PC-3 (cell line): ENCODE data around the gene PTPRN2. TPM values are rescaled to one million over a fixed set of nuclear protein-coding genes. Genes with fewer than 3 reads are reported as not detected.
"Not testable (repeated sequence)": the region's sequence is repeated elsewhere in the genome, so short reads cannot be mapped to it uniquely, and the experiment has no call there.

Experiments
- ATAC-seq: fragments of 200-7000 bp; cut with Tn5 transposase; 2 replicates; pipeline ENCODE4 v1.9.1; 2020; ENCODE audit warnings: mild to moderate bottlenecking, moderate library complexity
- BruUV-seq: library from RNA; stranded (reverse); fragments of 400-500 nt; replicated peaks from 2 replicates; lab custom pipeline; 2021; lab: Mats Ljungman, UMichigan
- CTCF ChIA-PET: fragments of 300-600 bp; sonication (Branson Sonifier 250); formaldehyde crosslinking; loops from one replicate; lab custom pipeline; 2022; ENCODE audit warnings: antibody characterized with exemption; lab: Charles Lee
- POLR2A ChIA-PET: fragments of 300-600 bp; sonication (Branson Sonifier 250); formaldehyde crosslinking; loops from one replicate; lab custom pipeline; 2022; ENCODE audit warnings: antibody characterized with exemption; ENCODE audit not compliant: unreplicated experiment; lab: Charles Lee
- DNase-seq: peaks from one replicate; pipeline ENCODE4 v3.0.0-alpha.2; 2015
- H2AFZ ChIP-seq: fragments of 300-600 bp; sonication (generic); 2 replicates; pipeline ENCODE4 v1.6.0; 2016; ENCODE audit warnings: antibody characterized with exemption, low read length
- H3F3A ChIP-seq: fragments of 300-600 bp; sonication (generic); one replicate; pipeline ENCODE4 v1.6.0; 2017; ENCODE audit warnings: antibody characterized with exemption, low read length, control low read depth, mild to moderate bottlenecking; ENCODE audit not compliant: unreplicated experiment
- H3K27ac ChIP-seq: fragments of 300-600 bp; sonication (generic); 2 replicates; pipeline ENCODE4 v1.5.1; 2016; ENCODE audit warnings: mild to moderate bottlenecking, low read length
- H3K27me3 ChIP-seq: fragments of 300-600 bp; sonication (generic); 2 replicates; pipeline ENCODE4 v1.6.1; 2016; ENCODE audit warnings: low read length, mixed read lengths
- H3K36me3 ChIP-seq: fragments of 300-600 bp; sonication (generic); 2 replicates; pipeline ENCODE4 v1.6.1; 2016; ENCODE audit warnings: low read depth, mixed run types, low read length, mixed read lengths
- H3K4me1 ChIP-seq: fragments of 300-600 bp; sonication (generic); 2 replicates; pipeline ENCODE4 v1.5.1; 2016; ENCODE audit warnings: low read length; ENCODE audit not compliant: insufficient read depth
- H3K4me2 ChIP-seq: fragments of 300-600 bp; sonication (generic); 2 replicates; pipeline ENCODE4 v1.6.0; 2016; ENCODE audit warnings: low read length
- H3K4me3 ChIP-seq: fragments of 300-600 bp; sonication (generic); 2 replicates; pipeline ENCODE4 v1.5.1; 2016; ENCODE audit warnings: mild to moderate bottlenecking, low read length, mixed read lengths
- H3K79me2 ChIP-seq: fragments of 300-600 bp; sonication (generic); 2 replicates; pipeline ENCODE4 v1.6.1; 2017; ENCODE audit warnings: low read length, mixed read lengths
- H3K9ac ChIP-seq: fragments of 300-600 bp; sonication (generic); 2 replicates; pipeline ENCODE4 v1.6.0; 2016; ENCODE audit warnings: mild to moderate bottlenecking, low read length
- H3K9me2 ChIP-seq: fragments of 300-600 bp; sonication (generic); replicated peaks from 2 replicates; pipeline ENCODE4 v1.6.1; 2016; ENCODE audit warnings: mixed run types, low read length, mixed read lengths
- H3K9me3 ChIP-seq: fragments of 300-600 bp; sonication (generic); 2 replicates; pipeline ENCODE4 v1.6.1; 2016; ENCODE audit warnings: low read length, mixed read lengths
- H4K20me1 ChIP-seq: fragments of 300-600 bp; sonication (generic); 2 replicates; pipeline ENCODE4 v1.6.1; 2016; ENCODE audit warnings: low read length, mixed read lengths
- EZH2 ChIP-seq: fragments of 300-600 bp; sonication (generic); IDR thresholded peaks from one replicate; pipeline ENCODE4 v1.6.1; 2017; ENCODE audit warnings: antibody characterized with exemption, mild to moderate bottlenecking, low read length; ENCODE audit not compliant: unreplicated experiment
- EZH2phosphoT487 ChIP-seq: fragments of 300-600 bp; sonication (generic); IDR thresholded peaks from 2 replicates; pipeline ENCODE4 v1.6.1; 2018; ENCODE audit warnings: mild to moderate bottlenecking, antibody characterized with exemption, low read length, borderline replicate concordance
- intact Hi-C: fragments of 100-400 bp; cut with micrococcal nuclease; formaldehyde crosslinking; loops from 2 replicates; pipeline ENCODE4 v1.9.0; 2023
- total RNA-seq: library from RNA; depleted of rRNA; stranded (reverse); fragments of >200 nt; gene quantifications from 2 replicates; pipeline ENCODE4 v1.2.3, GENCODE V29; 2014
- TF ChIP-seq, protein P1 (sequence below): fragments of 300-600 bp; sonication (generic); conservative IDR thresholded peaks from 2 replicates; pipeline ENCODE4 v1.5.1; 2017; ENCODE audit warnings: antibody characterized with exemption, low read depth, mild to moderate bottlenecking, low read length

PTPRN2 gene
- total RNA-seq, 1 experiment from 2014 or later, result 3.2 TPM

DNA sequence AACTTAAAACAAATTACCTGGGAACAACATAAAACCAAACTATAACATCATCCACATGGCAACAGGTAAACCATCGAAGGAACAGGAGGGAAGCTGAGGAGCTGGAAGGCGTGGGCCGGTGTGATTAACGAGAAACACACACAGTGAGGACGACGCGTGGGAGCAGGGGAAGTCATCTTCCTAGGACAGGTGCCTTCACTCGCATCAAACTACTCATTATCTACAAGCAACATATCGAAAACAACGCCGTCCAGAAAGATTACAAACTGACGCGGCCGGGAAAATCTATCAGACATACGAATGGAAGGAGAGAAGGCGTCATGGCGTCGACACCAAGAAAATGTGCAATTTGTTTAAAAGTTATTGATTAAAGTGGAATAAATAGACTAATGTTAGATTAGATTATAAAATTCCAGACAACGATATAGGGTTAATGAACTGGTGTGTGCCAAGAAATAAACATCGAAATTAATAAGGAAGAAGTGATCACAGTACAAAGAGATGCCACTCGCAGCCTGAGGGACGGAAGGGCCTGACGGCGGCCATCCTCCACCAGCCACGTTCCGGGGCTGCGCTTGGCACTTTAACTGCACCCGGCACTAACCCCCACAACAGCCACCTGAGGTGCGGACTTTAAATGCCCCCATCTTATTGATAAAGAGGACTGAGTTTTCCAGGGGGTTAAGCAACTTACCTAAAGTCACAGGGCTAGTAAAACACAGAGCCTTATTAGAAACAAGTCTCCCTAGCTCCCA lies 669.1 kb downstream of the PTPRN2 start:
- H4K20me1 ChIP-seq, result no peaks in the 10 kb centered on the region
- CTCF ChIA-PET, result no interaction called here
- intact Hi-C loops, result no loop called here
- H3K9me2 ChIP-seq, result no peaks in the 10 kb centered on the region
- TF ChIP-seq, protein P1, sequence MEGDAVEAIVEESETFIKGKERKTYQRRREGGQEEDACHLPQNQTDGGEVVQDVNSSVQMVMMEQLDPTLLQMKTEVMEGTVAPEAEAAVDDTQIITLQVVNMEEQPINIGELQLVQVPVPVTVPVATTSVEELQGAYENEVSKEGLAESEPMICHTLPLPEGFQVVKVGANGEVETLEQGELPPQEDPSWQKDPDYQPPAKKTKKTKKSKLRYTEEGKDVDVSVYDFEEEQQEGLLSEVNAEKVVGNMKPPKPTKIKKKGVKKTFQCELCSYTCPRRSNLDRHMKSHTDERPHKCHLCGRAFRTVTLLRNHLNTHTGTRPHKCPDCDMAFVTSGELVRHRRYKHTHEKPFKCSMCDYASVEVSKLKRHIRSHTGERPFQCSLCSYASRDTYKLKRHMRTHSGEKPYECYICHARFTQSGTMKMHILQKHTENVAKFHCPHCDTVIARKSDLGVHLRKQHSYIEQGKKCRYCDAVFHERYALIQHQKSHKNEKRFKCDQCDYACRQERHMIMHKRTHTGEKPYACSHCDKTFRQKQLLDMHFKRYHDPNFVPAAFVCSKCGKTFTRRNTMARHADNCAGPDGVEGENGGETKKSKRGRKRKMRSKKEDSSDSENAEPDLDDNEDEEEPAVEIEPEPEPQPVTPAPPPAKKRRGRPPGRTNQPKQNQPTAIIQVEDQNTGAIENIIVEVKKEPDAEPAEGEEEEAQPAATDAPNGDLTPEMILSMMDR, result no peak
- no peak for TF ChIP-seq EZH2
- no peak for TF ChIP-seq EZH2phosphoT487
- H3K9me3 ChIP-seq, result no peaks in the 10 kb centered on the region
- POLR2A ChIA-PET, result no interaction called here
- no peaks in the 10 kb centered on the region for H3K4me1 ChIP-seq
- H3K36me3 ChIP-seq, result no peaks in the 10 kb centered on the region
- no peak overlapping the region for H3K9ac ChIP-seq
- no peaks in the 10 kb centered on the region for H3F3A ChIP-seq
- ATAC-seq (no peak), DNase-seq (no peak)
- peaks cover 40% of the 10 kb centered on the region; the same call in 1 of the 2 replicates for H3K27me3 ChIP-seq
- no peaks in the 10 kb centered on the region for H3K79me2 ChIP-seq
- no peak overlapping the region for H3K27ac ChIP-seq
- H3K4me2 ChIP-seq, result no peak overlapping the region
- no TSS peak for BruUV-seq
- H2AFZ ChIP-seq, result no peak overlapping the region
- H3K4me3 ChIP-seq, result no peak overlapping the region

DNA sequence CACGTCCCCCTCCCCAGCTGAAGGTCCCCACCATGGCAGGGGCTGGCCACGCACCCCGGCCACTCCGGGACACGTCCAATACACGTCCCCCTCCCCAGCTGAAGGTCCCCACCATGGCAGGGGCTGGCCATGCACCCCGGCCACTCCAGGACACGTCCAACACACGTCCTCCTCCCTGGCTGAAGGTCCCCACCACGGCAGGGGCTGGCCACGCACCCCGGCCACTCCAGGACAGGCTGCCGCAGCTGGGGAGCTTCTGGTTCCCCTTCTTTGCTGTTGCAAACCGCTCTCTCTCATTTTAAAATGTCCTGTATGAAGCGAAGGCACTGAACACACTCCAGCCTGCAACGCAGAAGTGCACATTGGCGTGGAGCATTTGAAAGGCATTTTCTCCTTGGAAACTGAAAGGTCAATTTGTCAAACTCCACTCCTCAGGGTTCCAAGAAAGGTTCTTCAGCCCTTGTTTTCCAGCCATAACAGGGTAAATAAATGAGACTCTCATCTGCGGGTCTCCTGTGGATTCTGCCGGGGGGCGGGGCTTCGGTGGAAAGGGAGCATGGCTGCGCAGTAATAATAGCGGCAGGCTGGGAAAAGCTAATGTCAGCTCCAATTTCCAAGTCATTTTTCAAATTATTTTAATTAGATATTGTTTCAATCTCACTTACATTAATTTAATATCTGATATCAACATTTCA lies 670.5 kb downstream of the PTPRN2 start:
- H3K9me3 ChIP-seq, result no peaks in the 10 kb centered on the region
- H3K27ac ChIP-seq, result no peak overlapping the region
- no TSS peak for BruUV-seq
- H3K9me2 ChIP-seq, result no peaks in the 10 kb centered on the region
- ChIA-PET POLR2A (no interaction called here), CTCF (no interaction called here)
- no peaks in the 10 kb centered on the region for H3K79me2 ChIP-seq
- TF ChIP-seq EZH2phosphoT487, result no peak
- no peak for TF ChIP-seq EZH2
- TF ChIP-seq, protein P1, result no peak
- ATAC-seq (no peak), DNase-seq (no peak)
- no peaks in the 10 kb centered on the region for H4K20me1 ChIP-seq
- no peak overlapping the region for H3K9ac ChIP-seq
- H3K4me2 ChIP-seq, result no peak overlapping the region
- H3F3A ChIP-seq, result no peaks in the 10 kb centered on the region
- no peaks in the 10 kb centered on the region for H3K36me3 ChIP-seq
- peaks cover 41% of the 10 kb centered on the region; the same call in 1 of the 2 replicates for H3K27me3 ChIP-seq
- intact Hi-C loops, result no loop called here
- H3K4me3 ChIP-seq, result no peak overlapping the region
- H3K4me1 ChIP-seq, result no peaks in the 10 kb centered on the region
- no peak overlapping the region for H2AFZ ChIP-seq

DNA sequence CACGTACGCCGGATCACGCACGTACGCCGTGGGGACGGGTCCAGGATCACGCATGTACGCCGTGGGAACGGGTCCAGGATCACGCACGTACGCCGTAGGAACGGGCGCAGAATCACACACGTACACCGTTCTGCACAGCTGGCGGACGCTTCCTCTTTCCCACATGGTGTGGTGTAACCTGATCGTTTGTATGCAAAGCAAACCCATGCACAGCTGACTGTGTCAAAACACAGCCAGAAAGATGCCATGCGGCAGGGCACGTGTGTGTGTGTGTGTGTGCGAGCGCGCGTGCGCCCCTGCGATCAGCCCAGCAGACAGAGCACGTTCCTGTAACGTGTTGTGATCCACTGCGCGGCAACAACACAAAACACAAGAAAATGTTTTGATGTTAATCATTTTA lies 677.2 kb downstream of the PTPRN2 start:
- ATAC-seq, result no peak

DNA sequence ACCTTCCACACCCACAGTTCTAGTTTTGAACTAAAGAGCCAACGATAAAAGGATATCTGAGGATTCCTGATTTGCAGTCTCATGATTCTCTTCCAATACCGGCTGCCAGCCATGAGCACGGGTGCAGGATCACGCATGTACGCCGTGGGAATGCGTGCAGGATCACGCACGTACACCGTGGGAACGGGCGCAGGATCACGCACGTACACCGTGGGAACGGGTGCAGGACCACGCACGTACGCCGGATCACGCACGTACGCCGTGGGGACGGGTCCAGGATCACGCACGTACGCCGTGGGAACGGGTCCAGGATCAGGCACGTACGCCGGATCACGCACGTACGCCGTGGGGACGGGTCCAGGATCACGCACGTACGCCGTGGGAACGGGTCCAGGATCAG lies 677.6 kb downstream of the PTPRN2 start:
- H3K9me3 ChIP-seq, H3K36me3 ChIP-seq, DNase-seq, H3K4me3 ChIP-seq, ATAC-seq, H4K20me1 ChIP-seq, H2AFZ ChIP-seq, CTCF ChIA-PET, H3K27ac ChIP-seq, H3K4me1 ChIP-seq, intact Hi-C loops, H3K79me2 ChIP-seq, H3F3A ChIP-seq, H3K9me2 ChIP-seq, BruUV-seq, H3K4me2 ChIP-seq, H3K9ac ChIP-seq, POLR2A ChIA-PET: not testable (repeated sequence)
- peaks cover 22% of the 10 kb centered on the region; the same call in 1 of the 2 replicates for H3K27me3 ChIP-seq

More for the DNA sequence above, 677.2 kb downstream of the PTPRN2 start:
- Histone ChIP-seq H3K27ac (no peak overlapping the region), H2AFZ (no peak overlapping the region), H3K9me3 (no peaks in the 10 kb centered on the region), H3F3A (no peaks in the 10 kb centered on the region), H3K4me3 (no peak overlapping the region), H3K9ac (no peak overlapping the region), H3K9me2 (no peaks in the 10 kb centered on the region), H3K79me2 (no peaks in the 10 kb centered on the region), H4K20me1 (no peaks in the 10 kb centered on the region), H3K4me2 (no peak overlapping the region), H3K27me3 (peaks cover 22% of the 10 kb centered on the region; the same call in 1 of the 2 replicates), H3K4me1 (no peaks in the 10 kb centered on the region), H3K36me3 (no peaks in the 10 kb centered on the region)
- intact Hi-C loops, result no loop called here
- no TSS peak for BruUV-seq
- TF ChIP-seq EZH2, result no peak
- no peak for TF ChIP-seq EZH2phosphoT487
- TF ChIP-seq, protein P1, result no peak
- ChIA-PET CTCF (no interaction called here), POLR2A (no interaction called here)
- no peak for DNase-seq
